ENCODE measurements around the gene CRISP1. TPM values are rescaled to one million over a fixed set of nuclear protein-coding genes. Genes with fewer than 3 reads are reported as not detected.

The CRISP1 gene
- polyA plus RNA-seq, 1 donor from 2014 or later, result not detected

GRCh38 chr6:49787176-49787575 is 79.2 kb downstream of the CRISP1 start, which contains the start of gene PGK2:
TSS of gene PGK2 (minus strand) at chr6:49787285. CDS start at chr6:49787187, 98 bp downstream.
- H4K20me1 ChIP-seq (ENCODE audit: insufficient read depth), result no peaks in the 10 kb centered on the region
- H3K4me3 ChIP-seq (ENCODE audit: low read length), result no peak within 1 kb of the TSS
- no peaks in the 10 kb centered on the region for H3K79me2 ChIP-seq (replicated peaks; ENCODE audit: insufficient read depth, low read length)
- no peaks in the 10 kb centered on the region for H3F3A ChIP-seq (ENCODE audit: insufficient read depth, low read length, poor library complexity, severe bottlenecking)
- TF ChIP-seq POLR2AphosphoS5 (IDR thresholded peaks at IDR 0.05) (no peak), REST (IDR thresholded peaks at IDR 0.05; ENCODE audit: borderline replicate concordance) (no peak), CTCF (IDR thresholded peaks at IDR 0.05; ENCODE audit: poor library complexity, severe bottlenecking) (no peak), TAF1 (IDR thresholded peaks at IDR 0.05; ENCODE audit: low read depth) (no peak), SMC3 (conservative IDR thresholded peaks at IDR 0.05; ENCODE audit: poor library complexity) (no peak), EP300 (conservative IDR thresholded peaks at IDR 0.05; ENCODE audit: poor library complexity, severe bottlenecking) (no peak), EZH2 (IDR thresholded peaks at IDR 0.05; ENCODE audit: borderline replicate concordance, insufficient read depth, low read length, poor library complexity, severe bottlenecking) (no peak), MXI1 (conservative IDR thresholded peaks at IDR 0.05; ENCODE audit: poor library complexity, severe bottlenecking) (no peak)
- no peaks in the 10 kb centered on the region for H3K27me3 ChIP-seq (ENCODE audit: insufficient read depth, low read depth, low read length)
- H3K9me3 ChIP-seq (ENCODE audit: low read length), result no peaks in the 10 kb centered on the region
- H2AFZ ChIP-seq (ENCODE audit: low read depth, low read length), result no peak within 1 kb of the TSS
- H3K9ac ChIP-seq (ENCODE audit: low read length), result no peak within 1 kb of the TSS
- no peaks in the 10 kb centered on the region for H3K9me2 ChIP-seq (ENCODE audit: insufficient read depth, low read length)
- H3K27ac ChIP-seq (ENCODE audit: low read length), result no peak within 1 kb of the TSS
- no peaks in the 10 kb centered on the region for H3K36me3 ChIP-seq (ENCODE audit: insufficient read depth, low read length)
- no peak within 1 kb of the TSS for H3K4me2 ChIP-seq (ENCODE audit: low read length)

- Histone ChIP-seq H3K27ac (ENCODE audit: low read length) (no peak overlapping the region), H4K20me1 (ENCODE audit: insufficient read depth) (no peaks in the 10 kb centered on the region), H3K4me2 (ENCODE audit: low read length) (no peak overlapping the region), H3K4me3 (ENCODE audit: low read length) (no peak overlapping the region), H2AFZ (ENCODE audit: low read depth, low read length) (no peak overlapping the region), H3K27me3 (ENCODE audit: insufficient read depth, low read depth, low read length) (no peaks in the 10 kb centered on the region), H3K79me2 (replicated peaks; ENCODE audit: insufficient read depth, low read length) (no peaks in the 10 kb centered on the region), H3K9me3 (ENCODE audit: low read length) (no peaks in the 10 kb centered on the region), H3F3A (ENCODE audit: insufficient read depth, low read length, poor library complexity, severe bottlenecking) (no peaks in the 10 kb centered on the region), H3K9me2 (ENCODE audit: insufficient read depth, low read length) (no peaks in the 10 kb centered on the region), H3K36me3 (ENCODE audit: insufficient read depth, low read length) (no peaks in the 10 kb centered on the region), H3K9ac (ENCODE audit: low read length) (no peak overlapping the region)
- no peak for TF ChIP-seq SMC3 (conservative IDR thresholded peaks at IDR 0.05; ENCODE audit: poor library complexity)
- TF ChIP-seq REST (IDR thresholded peaks at IDR 0.05; ENCODE audit: borderline replicate concordance), result no peak
These were observed 82.1 kb downstream of the CRISP1 start for GRCh38 chr6:49784272-49784671.

Other genes with a start within 250 kb of the CRISP1 start
- gene RHAG, start 229.7 kb downstream of the CRISP1 start, polyA plus RNA-seq, result not detected in 2 replicates
- not detected in 2 replicates for gene CRISP2, start 153.0 kb downstream of the CRISP1 start, polyA plus RNA-seq
- gene CRISP3, start 122.1 kb downstream of the CRISP1 start, polyA plus RNA-seq, result not detected in 2 replicates
- gene PGK2, start 79.2 kb downstream of the CRISP1 start, polyA plus RNA-seq, result not detected in 2 replicates
- gene DEFB114, start 97.6 kb upstream of the CRISP1 start, polyA plus RNA-seq, result not detected in 2 replicates
- not detected in 2 replicates for gene DEFB113, start 103.1 kb upstream of the CRISP1 start, polyA plus RNA-seq
- not detected in 2 replicates for gene DEFB110, start 155.5 kb upstream of the CRISP1 start, polyA plus RNA-seq
- gene DEFB112, start 183.4 kb upstream of the CRISP1 start, polyA plus RNA-seq, result not detected in 2 replicates

Data from neural cell (in vitro differentiated cells).